HS-5 (cell line): ENCODE results near the gene YIF1A.

Source experiments
- DNase-seq: peaks from one replicate; pipeline ENCODE4 v3.0.0-alpha.2; 2012; ENCODE audit warnings: low read depth

The YIF1A gene

GRCh38 chr11:66243782-66244535 is 45.0 kb downstream of the YIF1A start:
- no peak for DNase-seq

DNA sequence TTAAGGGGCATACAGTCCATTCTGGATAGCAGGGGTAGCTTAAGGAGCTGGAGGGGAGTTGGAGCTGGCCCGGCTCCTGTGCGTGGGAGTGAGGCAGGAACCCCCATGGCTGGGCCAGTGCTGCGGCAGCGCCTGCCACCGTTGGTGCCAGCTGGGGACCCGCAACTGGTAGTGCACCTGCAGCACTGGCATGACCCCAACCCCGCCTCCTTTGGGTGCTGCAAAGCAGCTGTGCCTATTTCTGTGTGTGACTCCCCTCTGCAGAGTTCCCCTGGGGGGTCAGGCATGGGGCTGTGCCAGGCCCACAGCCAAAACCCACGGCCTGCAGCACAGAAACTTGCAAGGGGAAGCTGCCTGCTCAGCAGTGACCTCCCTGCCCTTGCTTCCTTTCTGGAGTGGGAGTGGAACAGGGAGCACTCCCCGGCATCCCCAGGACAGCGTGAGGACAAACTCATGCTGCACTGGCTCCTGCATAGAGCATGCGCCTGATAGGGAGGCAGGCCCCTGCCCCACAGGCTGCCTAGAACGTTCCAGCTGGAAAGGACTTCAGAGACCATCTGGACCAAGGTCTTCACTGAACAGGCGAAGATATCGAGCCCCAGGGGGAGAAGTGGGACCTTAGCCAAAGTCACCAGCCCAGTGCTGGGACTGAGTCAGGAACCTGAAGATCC is 46.7 kb downstream of the YIF1A start:
- DNase-seq: no peak

GRCh38 chr11:66240781-66241136 is 48.2 kb downstream of the YIF1A start:
- no peak for DNase-seq

- DNase-seq: no peak
Observed at GRCh38 chr11:66239998-66240780, 48.8 kb downstream of the YIF1A start.

- no peak for DNase-seq
Observed at GRCh38 chr11:66239511-66239910, 49.4 kb downstream of the YIF1A start.

GRCh38 chr11:66238786-66239413 is 50.0 kb downstream of the YIF1A start:
- no peak for DNase-seq

DNA sequence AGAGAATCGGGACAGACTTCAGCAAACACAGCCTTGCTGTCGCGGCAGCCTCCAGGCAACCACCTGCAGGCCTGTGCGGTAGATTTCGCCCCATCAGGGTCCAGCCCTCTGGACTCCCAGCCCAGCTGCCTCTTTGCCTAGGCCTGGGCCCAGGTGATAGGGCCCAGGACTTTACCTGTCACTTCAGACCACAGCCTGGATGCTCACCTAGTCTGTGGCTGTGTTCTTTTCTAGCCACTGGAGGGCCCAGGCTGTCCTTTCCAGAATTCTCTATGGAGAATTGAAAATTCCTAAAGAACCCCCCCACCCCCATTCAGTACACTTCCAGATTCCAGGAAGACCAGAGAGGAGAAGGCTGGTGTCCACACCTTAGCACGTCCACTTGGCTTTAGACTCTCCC is 51.1 kb downstream of the YIF1A start:
- DNase-seq: no peak

- DNase-seq: no peak
Observed at GRCh38 chr11:66235141-66235540, 53.8 kb downstream of the YIF1A start.
